SK-N-SH (cell line): ENCODE data around the gene RPP25. TPM values are rescaled to one million over a fixed set of nuclear protein-coding genes. Genes with fewer than 3 reads are reported as not detected.

Experiments used
- CTCF ChIA-PET: fragments of 300-600, 350-600 bp; formaldehyde crosslinking; extraction: SDS; loops from one replicate; lab custom pipeline; 2021; lab: Yijun Ruan, JAX
- POLR2A ChIA-PET: fragments of 350-600 bp; sonication (Branson Sonifier 250); formaldehyde crosslinking; extraction: SDS; loops from one replicate; lab custom pipeline; 2020; ENCODE audit warnings: antibody characterized with exemption, inconsistent platforms; lab: Yijun Ruan, JAX
- DNase-seq: peaks from one replicate; pipeline ENCODE4 v3.0.0; 2012
- H2AFZ ChIP-seq: fragments of 200-600 bp; sonication (generic); 2 replicates; pipeline ENCODE4 v1.8.1; 2016; ENCODE audit warnings: antibody characterized with exemption, mild to moderate bottlenecking, low read depth
- H3F3A ChIP-seq: fragments of 200-600 bp; sonication (generic); replicated peaks from 2 replicates; pipeline ENCODE3; 2016; ENCODE audit warnings: antibody characterized with exemption, mild to moderate bottlenecking; ENCODE audit not compliant: insufficient read depth
- H3K27ac ChIP-seq, 2 experiments: fragments of 200-500 bp in 1 of 2; fragments of 200-600 bp in 1 of 2; sonication (Bioruptor generic) in 1 of 2; sonication (generic), shearing (Covaris generic) in 1 of 2; 2 replicates each; pipeline versions ENCODE4 v1.5.1 to v1.6.1; 2014 to 2016; ENCODE audit warnings: low read depth in 2 of 2, inconsistent platforms in 1 of 2, low read length in 1 of 2, mild to moderate bottlenecking in 1 of 2, mixed read lengths in 1 of 2
- H3K27me3 ChIP-seq: fragments of 200-600 bp; sonication (generic), shearing (Covaris generic); 2 replicates; pipeline ENCODE4 v1.6.1; 2016; ENCODE audit warnings: mixed run types; ENCODE audit not compliant: insufficient read depth
- H3K36me3 ChIP-seq, 2 experiments: fragments of 200-500 bp in 1 of 2; fragments of 200-600 bp in 1 of 2; sonication (Bioruptor generic) in 1 of 2; sonication (generic) in 1 of 2; replicated peaks in 1 of 2; 2 replicates each; pipeline versions ENCODE3 to v1.5.1; 2014 to 2016; ENCODE audit warnings: low read length in 1 of 2, mild to moderate bottlenecking in 1 of 2; ENCODE audit not compliant: insufficient read depth in 2 of 2, control insufficient read depth in 1 of 2
- H3K4me1 ChIP-seq, 2 experiments: fragments of 200-500 bp in 1 of 2; fragments of 200-600 bp in 1 of 2; sonication (Bioruptor generic) in 1 of 2; sonication (generic), shearing (Covaris generic) in 1 of 2; 2 replicates each; pipeline versions ENCODE4 v1.5.1 to v1.6.1; 2014 to 2016; ENCODE audit warnings: low read depth in 1 of 2, low read length in 1 of 2, mixed run types in 1 of 2; ENCODE audit not compliant: insufficient read depth in 2 of 2, control insufficient read depth in 1 of 2
- H3K4me2 ChIP-seq: fragments of 200-600 bp; sonication (generic), shearing (Covaris generic); 2 replicates; pipeline ENCODE4 v1.6.1; 2017; ENCODE audit warnings: mixed run types
- H3K4me3 ChIP-seq, 2 experiments: fragments of 200-500 bp in 1 of 2; fragments of 200-600 bp in 1 of 2; sonication (Bioruptor generic) in 1 of 2; sonication (generic), shearing (Covaris generic) in 1 of 2; 2 replicates each; pipeline versions ENCODE4 v1.5.1 to v1.8.1; 2014 to 2016; ENCODE audit warnings: low read depth in 2 of 2, inconsistent platforms in 1 of 2, low read length in 1 of 2, mild to moderate bottlenecking in 1 of 2, mixed read lengths in 1 of 2, moderate library complexity in 1 of 2
- H3K79me2 ChIP-seq: fragments of 200-600 bp; sonication (generic); 2 replicates; pipeline ENCODE4 v1.8.1; 2017; ENCODE audit warnings: mild to moderate bottlenecking; ENCODE audit not compliant: insufficient read depth
- H3K9ac ChIP-seq: fragments of 200-600 bp; sonication (generic); 2 replicates; pipeline ENCODE4 v1.6.1; 2017; ENCODE audit warnings: mixed run types
- H3K9me2 ChIP-seq: fragments of 200-600 bp; sonication (generic); 2 replicates; pipeline ENCODE4 v1.6.1; 2017; ENCODE audit warnings: mixed run types
- H3K9me3 ChIP-seq: fragments of 200-600 bp; sonication (generic); 2 replicates; pipeline ENCODE4 v1.6.1; 2017; ENCODE audit warnings: mixed run types, mild to moderate bottlenecking, moderate library complexity
- H4K20me1 ChIP-seq: fragments of 200-600 bp; sonication (generic); 2 replicates; pipeline ENCODE4 v1.6.1; 2017; ENCODE audit warnings: mild to moderate bottlenecking, mixed run types; ENCODE audit not compliant: insufficient read depth
- CHD2 ChIP-seq: fragments of 150-350 bp; IDR thresholded peaks from 2 replicates; pipeline ENCODE4 v1.6.1; 2018; ENCODE audit warnings: low read length; ENCODE audit not compliant: partially characterized antibody
- FOSL2 ChIP-seq: IDR thresholded peaks from 2 replicates; pipeline ENCODE4 v1.4.0; 2012; ENCODE audit warnings: low read depth, mild to moderate bottlenecking, moderate library complexity, borderline replicate concordance
- GATA2 ChIP-seq: sonication (generic); formaldehyde crosslinking; IDR thresholded peaks from 2 replicates; pipeline ENCODE4 v1.5.0; 2020; ENCODE audit warnings: mild to moderate bottlenecking, missing genetic modification reagents
- JUND ChIP-seq: IDR thresholded peaks from 2 replicates; pipeline ENCODE4 v1.4.0; 2012
- MAX ChIP-seq: IDR thresholded peaks from 2 replicates; pipeline ENCODE4 v1.4.0; 2012; ENCODE audit warnings: low read depth
- MEF2A ChIP-seq: IDR thresholded peaks from 2 replicates; pipeline ENCODE4 v1.4.0; 2012; ENCODE audit warnings: low read depth, borderline replicate concordance
- MXI1 ChIP-seq: IDR thresholded peaks from 2 replicates; pipeline ENCODE4 v1.6.1; 2012; ENCODE audit warnings: mild to moderate bottlenecking, low read depth, low read length, improper control_type of control experiment
- RXRA ChIP-seq: IDR thresholded peaks from 2 replicates; pipeline ENCODE4 v1.4.0; 2012; ENCODE audit warnings: low read depth, mild to moderate bottlenecking, borderline replicate concordance
- SIN3A ChIP-seq: IDR thresholded peaks from 2 replicates; pipeline ENCODE4 v1.6.1; 2012; ENCODE audit warnings: low read depth, mild to moderate bottlenecking, low read length, moderate library complexity, borderline replicate concordance
- TEAD4 ChIP-seq: IDR thresholded peaks from 2 replicates; pipeline ENCODE4 v1.4.0; 2012; ENCODE audit warnings: mild to moderate bottlenecking, borderline replicate concordance; ENCODE audit not compliant: insufficient read depth
- YY1 ChIP-seq: IDR thresholded peaks from 2 replicates; pipeline ENCODE4 v1.4.0; 2012; ENCODE audit warnings: low read depth, mild to moderate bottlenecking
- WGBS: methylation state at CpG from one replicate; pipeline ENCODE4 v1.1.6; 2017; ENCODE audit warnings: low lambda C conversion rate; 5-methylcytosine and 5-hydroxymethylcytosine counted together
- polyA plus RNA-seq, 3 experiments: library from polyadenylated mRNA; depleted of rRNA; stranded (reverse); fragments of >200 nt; gene quantifications; 2 replicates each; pipeline ENCODE4 v1.2.3, GENCODE V29; 2012
- TF ChIP-seq, protein P1 (sequence below): IDR thresholded peaks from 2 replicates; pipeline ENCODE4; 2012
- TF ChIP-seq, protein P2 (sequence below): IDR thresholded peaks from 2 replicates; pipeline ENCODE4 v1.4.0; 2012; ENCODE audit warnings: low read depth, borderline replicate concordance

RPP25 gene
- polyA plus RNA-seq, 1 of the 3 experiments (the other 2 are of a cell fraction) = 1.7 TPM

GRCh38 chr15:74978077-74978476, 21.5 kb upstream of the RPP25 start (continued):
- TF ChIP-seq, protein P1, sequence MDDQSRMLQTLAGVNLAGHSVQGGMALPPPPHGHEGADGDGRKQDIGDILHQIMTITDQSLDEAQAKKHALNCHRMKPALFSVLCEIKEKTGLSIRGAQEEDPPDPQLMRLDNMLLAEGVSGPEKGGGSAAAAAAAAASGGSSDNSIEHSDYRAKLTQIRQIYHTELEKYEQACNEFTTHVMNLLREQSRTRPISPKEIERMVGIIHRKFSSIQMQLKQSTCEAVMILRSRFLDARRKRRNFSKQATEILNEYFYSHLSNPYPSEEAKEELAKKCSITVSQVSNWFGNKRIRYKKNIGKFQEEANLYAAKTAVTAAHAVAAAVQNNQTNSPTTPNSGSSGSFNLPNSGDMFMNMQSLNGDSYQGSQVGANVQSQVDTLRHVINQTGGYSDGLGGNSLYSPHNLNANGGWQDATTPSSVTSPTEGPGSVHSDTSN = no peak
- no peak for TF ChIP-seq MEF2A
- TF ChIP-seq MXI1 = no peak

- CTCF ChIA-PET = interaction anchor here (0.7 to 1.3 kb wide), 3 partner anchors 10 to 27 kb away, joined by 3 to 9 read pairs (median 3); no protein-coding TSS in a partner anchor
- H3K4me1 ChIP-seq = peaks cover 0 to 4% of the 10 kb centered on the region in 2 experiments; a peak in 1 of 4 replicates
- no peaks in the 10 kb centered on the region for H3K9me3 ChIP-seq
- H3K27ac ChIP-seq = no peak overlapping the region
- no peaks in the 10 kb centered on the region for H4K20me1 ChIP-seq
- no peak for DNase-seq
- TF ChIP-seq FOSL2 (no peak), CHD2 (no peak), SIN3A (no peak), YY1 (no peak), JUND (no peak), RXRA (no peak), GATA2 (CRISPR knock-in tag) (no peak), MAX (no peak), TEAD4 (no peak)
- TF ChIP-seq, protein P1 = no peak
- TF ChIP-seq, protein P2, sequence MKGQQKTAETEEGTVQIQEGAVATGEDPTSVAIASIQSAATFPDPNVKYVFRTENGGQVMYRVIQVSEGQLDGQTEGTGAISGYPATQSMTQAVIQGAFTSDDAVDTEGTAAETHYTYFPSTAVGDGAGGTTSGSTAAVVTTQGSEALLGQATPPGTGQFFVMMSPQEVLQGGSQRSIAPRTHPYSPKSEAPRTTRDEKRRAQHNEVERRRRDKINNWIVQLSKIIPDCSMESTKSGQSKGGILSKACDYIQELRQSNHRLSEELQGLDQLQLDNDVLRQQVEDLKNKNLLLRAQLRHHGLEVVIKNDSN = no peak
- no peak overlapping the region for H3K4me2 ChIP-seq
- no peaks in the 10 kb centered on the region for H3K9me2 ChIP-seq
- peaks cover 5% of the 10 kb centered on the region for H3F3A ChIP-seq
- no peaks in the 10 kb centered on the region for H3K79me2 ChIP-seq
- H3K4me3 ChIP-seq = no peak overlapping the region
- whole genome bisulfite sequencing = 54% methylated on average over 4 of the region's 4 CpGs
- H3K9ac ChIP-seq = no peak overlapping the region
- no peaks in the 10 kb centered on the region for H3K36me3 ChIP-seq
- no peaks in the 10 kb centered on the region for H3K27me3 ChIP-seq
- H2AFZ ChIP-seq = no peak overlapping the region
- POLR2A ChIA-PET = interaction anchor here (2.2 kb wide), 1 partner anchor 21 kb away, joined by 8 read pairs; the partner anchor contains the start of gene RPP25
Observed at GRCh38 chr15:74977599-74977998, 21.0 kb upstream of the RPP25 start.
